Right cardiac atrium (tissue), 5 donors: ENCODE results near the gene P3R3URF. TPM values are rescaled to one million over a fixed set of nuclear protein-coding genes. Genes with fewer than 3 reads are reported as not detected.

ENCODE experiments used
- ATAC-seq, 2 donors: fragments of 200-7000 bp; cut with Tn5 transposase; one replicate each; pipeline versions ENCODE4 v1.8.0 to v1.9.1; 2020; ENCODE audit warnings: moderate library complexity in 2 of 2, mild to moderate bottlenecking in 1 of 2
- DNase-seq, 3 donors: peaks; one replicate each; pipeline ENCODE4 v3.0.0-alpha.2; 2020
- H3K27ac ChIP-seq: one replicate; pipeline ENCODE4 v1.5.1; 2013; ENCODE audit warnings: mild to moderate bottlenecking, low read length, control low read depth, moderate library complexity
- H3K27me3 ChIP-seq: one replicate; pipeline ENCODE4 v1.6.1; 2013; ENCODE audit not compliant: control insufficient read depth, insufficient read depth
- H3K4me1 ChIP-seq: one replicate; pipeline ENCODE4 v1.6.1; 2013; ENCODE audit warnings: low read length; ENCODE audit not compliant: control insufficient read depth, insufficient read depth
- H3K4me3 ChIP-seq: one replicate; pipeline ENCODE4 v1.5.1; 2013; ENCODE audit warnings: low read length, control low read depth
- H3K9me3 ChIP-seq: one replicate; pipeline ENCODE4 v1.6.1; 2013; ENCODE audit warnings: low read length; ENCODE audit not compliant: control insufficient read depth
- WGBS: extraction: QIAGEN DNeasy Blood & Tissue Kit; methylation state at CpG from one replicate; pipeline ENCODE4 v1.1.7; 2013; 5-methylcytosine and 5-hydroxymethylcytosine counted together
- intact Hi-C, 4 donors: fragments of 100-400 bp; cut with DNase I; formaldehyde crosslinking; loops; one replicate each; pipeline versions ENCODE4 v1.11.0 to v1.14.0; 2022 to 2023
- polyA plus RNA-seq: library from polyadenylated mRNA; stranded (reverse); fragments of 200-250 nt; gene quantifications from one replicate; pipeline ENCODE4 v1.2.3, GENCODE V29; 2013
- total RNA-seq, 4 donors: library from RNA; stranded (reverse); fragmentation: NEBNext Ultra II Directional; extraction: Animal tissue kit (Norgen Biotek cat#: 25700); gene quantifications; one replicate each; pipeline ENCODE4 v1.2.1, GENCODE V29; 2021
- donor health status: healthy with polysubstance abuse.
- donor health status: DM: no; HTN: yes; CAD: no.
- donor health status: DM: no; HTN: no; CAD: no.
- donor health status: DM: no; HTN: yes; CAD: no; lungs with severe emphysema.
- donor health status: DM: yes; HTN: yes; CAD: no.

Gene P3R3URF
- total and polyA plus RNA-seq, 5 donors = not detected

GRCh38 chr1:46152016-46152415, 24.3 kb downstream of the P3R3URF start:
- H3K4me1 ChIP-seq = peaks cover 2% of the 10 kb centered on the region
- H3K27me3 ChIP-seq = no peaks in the 10 kb centered on the region
- H3K9me3 ChIP-seq = no peaks in the 10 kb centered on the region
- H3K4me3 ChIP-seq = no peak overlapping the region
- ATAC-seq (no peak), DNase-seq (no peak)
- intact Hi-C loops = no loop called here
- 72% methylated on average over 3 of the region's 3 CpGs for WGBS
- no peak overlapping the region for H3K27ac ChIP-seq

GRCh38 chr1:46150085-46150484, 26.2 kb downstream of the P3R3URF start:
- DNase-seq = no peak
- Histone ChIP-seq H3K27me3 (no peaks in the 10 kb centered on the region), H3K9me3 (no peaks in the 10 kb centered on the region), H3K4me1 (peaks cover 2% of the 10 kb centered on the region), H3K4me3 (no peak overlapping the region), H3K27ac (no peak overlapping the region)
- 62% methylated on average over 2 of the region's 2 CpGs for WGBS
- ATAC-seq = peak; percentile 65 to 79
- intact Hi-C loops = no loop called here

GRCh38 chr1:46148318-46148717, 28.0 kb downstream of the P3R3URF start:
- WGBS = 68% methylated on average over 2 of the region's 2 CpGs
- no peaks in the 10 kb centered on the region for H3K9me3 ChIP-seq
- ATAC-seq = no peak

GRCh38 chr1:46137916-46138315, 38.4 kb downstream of the P3R3URF start:
- Histone ChIP-seq H3K4me3 (no peak overlapping the region), H3K4me1 (peaks cover 9% of the 10 kb centered on the region), H3K9me3 (no peaks in the 10 kb centered on the region), H3K27ac (peak overlapping the region; percentile 20), H3K27me3 (no peaks in the 10 kb centered on the region)
- 38% methylated on average over 3 of the region's 3 CpGs for WGBS
- DNase-seq (no peak), ATAC-seq (peak in 1 of 2 donors; percentile 5)
- intact Hi-C loops = no loop called here

More at GRCh38 chr1:46148318-46148717, 28.0 kb downstream of the P3R3URF start:
- Histone ChIP-seq H3K27ac (no peak overlapping the region), H3K4me3 (no peak overlapping the region), H3K4me1 (peaks cover 2% of the 10 kb centered on the region), H3K27me3 (no peaks in the 10 kb centered on the region)
- no peak for DNase-seq
- intact Hi-C loops = no loop called here

- intact Hi-C loops = no loop called here
- Histone ChIP-seq H3K4me3 (no peak overlapping the region), H3K4me1 (peaks cover 9% of the 10 kb centered on the region), H3K27ac (peak overlapping the region; percentile 38), H3K9me3 (no peaks in the 10 kb centered on the region), H3K27me3 (no peaks in the 10 kb centered on the region)
- ATAC-seq (no peak), DNase-seq (no peak)
Observed at GRCh38 chr1:46136711-46137110, 39.6 kb downstream of the P3R3URF start.

GRCh38 chr1:46134660-46135331, 41.5 kb downstream of the P3R3URF start:
- DNase-seq = no peak
- 32% methylated on average over 3 of the region's 3 CpGs for WGBS
- no peak for ATAC-seq

DNA sequence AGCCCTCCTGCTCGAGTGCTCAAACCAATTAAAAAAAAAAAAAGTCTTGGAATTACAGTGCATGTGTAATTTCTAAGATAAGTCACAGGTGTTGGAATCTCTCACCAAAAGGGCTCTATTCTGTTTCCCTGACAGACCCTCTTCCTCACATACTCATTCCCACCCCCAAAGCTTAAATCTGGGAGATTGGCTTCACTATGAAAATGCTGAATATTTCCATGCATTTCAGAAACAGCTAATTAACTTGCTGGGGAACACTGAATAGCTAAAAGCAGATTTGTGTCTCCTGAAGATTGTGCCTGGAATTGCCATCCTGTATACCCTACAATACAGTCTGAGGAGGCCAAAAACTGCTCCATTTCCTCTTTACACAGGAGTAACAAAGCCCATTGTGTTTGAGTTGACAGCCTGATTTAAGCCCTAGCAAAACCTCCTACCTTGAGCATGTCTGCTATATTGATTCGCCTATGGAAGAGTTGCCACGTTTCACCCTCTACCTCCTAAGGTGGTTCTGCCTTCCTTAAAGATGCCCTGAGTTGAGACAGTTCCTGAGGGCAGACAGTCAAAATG, 42.4 kb downstream of the P3R3URF start:
- ATAC-seq (no peak), DNase-seq (no peak)
- H3K4me1 ChIP-seq = peaks cover 9% of the 10 kb centered on the region
- WGBS = 38% methylated on average over 3 of the region's 3 CpGs
- peak overlapping the region; percentile 96 for H3K27ac ChIP-seq
- H3K4me3 ChIP-seq = peak overlapping the region; percentile 63
- no peaks in the 10 kb centered on the region for H3K9me3 ChIP-seq
- intact Hi-C loops = loop anchor here in 2 of 4 donors (5.0 kb wide), 2 partner anchors 38 to 43 kb away; partner anchors contain the start of genes P3R3URF (in 1 of the 2) and TSPAN1 (in 1 of the 2)
- H3K27me3 ChIP-seq = no peaks in the 10 kb centered on the region

More at GRCh38 chr1:46134660-46135331, 41.5 kb downstream of the P3R3URF start:
- Histone ChIP-seq H3K27ac (peak overlapping the region; percentile 74), H3K9me3 (no peaks in the 10 kb centered on the region), H3K27me3 (no peaks in the 10 kb centered on the region), H3K4me1 (peaks cover 9% of the 10 kb centered on the region), H3K4me3 (no peak overlapping the region)
- intact Hi-C loops = loop anchor here in 2 of 4 donors (5.0 kb wide), 2 partner anchors 38 to 43 kb away; partner anchors contain the start of genes P3R3URF (in 1 of the 2) and TSPAN1 (in 1 of the 2)

GRCh38 chr1:46133181-46133658, 43.1 kb downstream of the P3R3URF start:
- H3K27ac ChIP-seq = peak overlapping the region; percentile 96
- peaks cover 9% of the 10 kb centered on the region for H3K4me1 ChIP-seq
- H3K27me3 ChIP-seq = no peaks in the 10 kb centered on the region
- H3K4me3 ChIP-seq = peak overlapping the region; percentile 63
- no peaks in the 10 kb centered on the region for H3K9me3 ChIP-seq
- peak in 2 of 3 donors; percentile 72 to 89 for DNase-seq
- WGBS = under 1% methylated on average over 22 of the region's 22 CpGs
- intact Hi-C loops = loop anchor here in 2 of 4 donors (5.0 kb wide), 2 partner anchors 39 to 44 kb away; partner anchors contain the start of genes P3R3URF (in 1 of the 2) and TSPAN1 (in 1 of the 2)
- ATAC-seq = peak; percentile 67 to 73

DNA sequence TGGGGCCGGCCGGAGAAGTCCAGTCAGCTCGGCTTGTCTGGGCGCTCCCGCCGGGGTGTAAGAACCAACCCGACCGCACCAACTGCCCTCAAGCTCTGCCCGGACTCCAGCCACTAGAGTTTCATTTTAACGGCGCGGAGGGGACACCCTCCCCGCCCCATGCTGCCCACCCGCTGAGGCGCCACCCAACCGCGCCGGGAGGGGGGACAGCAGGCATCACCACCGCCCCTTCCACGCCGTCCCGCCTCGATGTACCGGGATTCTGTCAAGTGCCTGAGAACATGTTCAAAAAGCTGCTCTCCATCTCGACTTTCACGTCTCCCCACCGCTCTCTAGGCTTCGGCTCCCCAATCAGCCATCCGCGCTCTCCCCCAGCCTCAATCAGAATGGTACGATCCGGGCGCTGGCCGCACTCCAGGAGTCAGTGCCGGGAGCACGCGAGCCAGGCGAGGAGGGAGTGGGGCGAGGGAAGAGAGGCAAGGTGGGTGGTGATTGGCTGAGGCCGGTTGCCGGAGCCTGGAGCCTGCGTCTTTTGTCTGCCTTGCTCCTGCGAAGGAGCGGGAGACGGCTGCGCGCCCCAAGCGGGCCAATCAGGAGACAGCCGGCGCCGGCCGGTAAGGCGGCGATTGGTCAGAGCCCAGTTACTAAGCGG, 43.6 kb downstream of the P3R3URF start, which contains the start of gene PIK3R3:
PIK3R3 (minus strand) TSS at position 101 of the 652 bp plus-strand sequence. CDS start 677 bp downstream, outside the sequence.
- H3K4me1 ChIP-seq = peaks cover 9% of the 10 kb centered on the region
- intact Hi-C loops = loop anchor here in 2 of 4 donors (5.0 kb wide), 2 partner anchors 40 to 45 kb away; partner anchors contain the start of genes P3R3URF (in 1 of the 2) and TSPAN1 (in 1 of the 2)
- peak; percentile 99 for ATAC-seq

GRCh38 chr1:46131712-46132528, 44.4 kb downstream of the P3R3URF start:
- Histone ChIP-seq H3K27ac (peak overlapping the region; percentile 67), H3K9me3 (no peaks in the 10 kb centered on the region), H3K4me1 (peaks cover 9% of the 10 kb centered on the region), H3K4me3 (peak overlapping the region; percentile 99), H3K27me3 (no peaks in the 10 kb centered on the region)
- under 1% methylated on average over 38 of the region's 38 CpGs for WGBS
- no peak for ATAC-seq
- intact Hi-C loops = loop anchor here in 2 of 4 donors (5.0 kb wide), 2 partner anchors 40 to 45 kb away; partner anchors contain the start of genes P3R3URF (in 1 of the 2) and TSPAN1 (in 1 of the 2)
- DNase-seq = peak; percentile 19 to 66 (median 57)

More for the DNA sequence above, 43.6 kb downstream of the P3R3URF start, which contains the start of gene PIK3R3:
- H3K27ac ChIP-seq = peak within 1 kb of the TSS; percentile 96
- H3K27me3 ChIP-seq = no peaks in the 10 kb centered on the region
- no peaks in the 10 kb centered on the region for H3K9me3 ChIP-seq
- under 1% methylated on average over 55 of the region's 55 CpGs for WGBS
- DNase-seq = peak; percentile 98 to 99 (median 99)
- H3K4me3 ChIP-seq = peak within 1 kb of the TSS; percentile 99
